ENCODE measurements around the gene C16orf78.

DNA sequence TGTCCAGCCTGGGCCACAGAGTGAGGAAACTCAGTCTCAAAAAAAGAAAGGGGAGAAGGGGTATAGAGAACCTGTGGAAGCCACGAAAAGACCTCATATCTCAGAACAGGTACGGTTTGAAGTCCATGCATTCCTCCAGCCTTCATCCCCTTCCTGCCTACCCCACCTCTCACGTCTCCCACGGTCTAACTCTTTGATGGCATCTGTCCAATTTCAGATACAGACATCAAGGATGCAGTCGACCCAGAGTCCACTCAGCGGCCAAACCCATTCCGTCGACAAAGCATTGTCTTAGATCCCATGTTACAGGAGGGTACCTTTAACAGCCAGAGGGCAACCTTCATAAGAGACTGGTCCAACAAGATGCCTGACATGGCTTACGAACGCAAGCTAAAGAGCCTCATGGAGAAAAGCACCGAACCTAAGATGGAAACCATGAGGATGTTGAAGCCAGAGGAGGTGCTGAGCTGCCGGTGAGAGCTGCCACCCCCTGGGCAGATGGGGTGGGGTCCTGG is 22.7 kb downstream of the C16orf78 start:
- TF ChIP-seq, protein P1, sequence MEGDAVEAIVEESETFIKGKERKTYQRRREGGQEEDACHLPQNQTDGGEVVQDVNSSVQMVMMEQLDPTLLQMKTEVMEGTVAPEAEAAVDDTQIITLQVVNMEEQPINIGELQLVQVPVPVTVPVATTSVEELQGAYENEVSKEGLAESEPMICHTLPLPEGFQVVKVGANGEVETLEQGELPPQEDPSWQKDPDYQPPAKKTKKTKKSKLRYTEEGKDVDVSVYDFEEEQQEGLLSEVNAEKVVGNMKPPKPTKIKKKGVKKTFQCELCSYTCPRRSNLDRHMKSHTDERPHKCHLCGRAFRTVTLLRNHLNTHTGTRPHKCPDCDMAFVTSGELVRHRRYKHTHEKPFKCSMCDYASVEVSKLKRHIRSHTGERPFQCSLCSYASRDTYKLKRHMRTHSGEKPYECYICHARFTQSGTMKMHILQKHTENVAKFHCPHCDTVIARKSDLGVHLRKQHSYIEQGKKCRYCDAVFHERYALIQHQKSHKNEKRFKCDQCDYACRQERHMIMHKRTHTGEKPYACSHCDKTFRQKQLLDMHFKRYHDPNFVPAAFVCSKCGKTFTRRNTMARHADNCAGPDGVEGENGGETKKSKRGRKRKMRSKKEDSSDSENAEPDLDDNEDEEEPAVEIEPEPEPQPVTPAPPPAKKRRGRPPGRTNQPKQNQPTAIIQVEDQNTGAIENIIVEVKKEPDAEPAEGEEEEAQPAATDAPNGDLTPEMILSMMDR (IDR thresholded peaks at IDR 0.05): no peak
- no peak for TF ChIP-seq POLR2A (IDR thresholded peaks at IDR 0.05)
- no peak for TF ChIP-seq POLR2AphosphoS5 (IDR thresholded peaks at IDR 0.05)
- no peak for TF ChIP-seq EP300 (IDR thresholded peaks at IDR 0.05)

Measured in upper lobe of left lung (tissue), 4 donors.